ENCODE results near the gene HSPG2.

HSPG2 gene

DNA sequence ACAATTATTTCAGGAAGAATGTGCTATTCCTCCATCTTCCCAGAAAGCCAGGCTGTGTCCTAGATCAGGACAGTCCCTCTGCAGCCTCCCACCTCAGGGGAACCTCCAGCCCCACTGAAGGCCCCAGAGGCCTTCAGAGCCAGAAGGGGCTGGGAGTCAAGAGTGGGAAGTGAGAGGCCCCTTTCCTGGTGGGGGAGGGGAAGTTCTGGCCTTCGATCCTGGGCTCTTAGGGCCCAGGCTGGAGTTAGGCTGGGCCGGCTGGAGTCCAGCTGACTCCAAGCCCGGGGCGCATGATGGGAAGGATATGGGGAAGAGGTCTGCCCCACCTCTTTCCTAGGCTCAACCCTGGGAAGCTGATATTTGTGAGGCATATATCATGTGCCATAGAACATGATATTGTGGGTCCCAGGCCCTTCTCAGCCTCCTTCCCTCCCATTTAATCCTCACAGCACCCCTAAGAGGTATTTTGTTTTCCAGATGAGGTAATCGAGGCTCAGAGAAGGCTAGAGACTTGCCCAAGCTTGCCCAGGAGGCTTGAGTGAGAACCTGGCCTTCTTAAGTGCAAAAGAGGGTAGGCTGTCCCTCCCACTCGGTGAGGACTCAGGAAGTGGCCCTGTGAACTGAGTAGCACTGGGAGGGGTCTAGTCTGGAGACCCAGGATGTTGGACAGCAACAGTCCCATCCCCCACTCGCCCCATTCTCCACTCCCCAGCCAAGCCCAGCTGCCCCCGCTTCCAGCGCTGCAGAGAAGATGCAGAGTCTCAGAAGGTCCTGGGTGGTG, 18.6 kb upstream of the HSPG2 start:
- no peaks in the 10 kb centered on the region for H3K27me3 ChIP-seq
- TF ChIP-seq, protein P1, sequence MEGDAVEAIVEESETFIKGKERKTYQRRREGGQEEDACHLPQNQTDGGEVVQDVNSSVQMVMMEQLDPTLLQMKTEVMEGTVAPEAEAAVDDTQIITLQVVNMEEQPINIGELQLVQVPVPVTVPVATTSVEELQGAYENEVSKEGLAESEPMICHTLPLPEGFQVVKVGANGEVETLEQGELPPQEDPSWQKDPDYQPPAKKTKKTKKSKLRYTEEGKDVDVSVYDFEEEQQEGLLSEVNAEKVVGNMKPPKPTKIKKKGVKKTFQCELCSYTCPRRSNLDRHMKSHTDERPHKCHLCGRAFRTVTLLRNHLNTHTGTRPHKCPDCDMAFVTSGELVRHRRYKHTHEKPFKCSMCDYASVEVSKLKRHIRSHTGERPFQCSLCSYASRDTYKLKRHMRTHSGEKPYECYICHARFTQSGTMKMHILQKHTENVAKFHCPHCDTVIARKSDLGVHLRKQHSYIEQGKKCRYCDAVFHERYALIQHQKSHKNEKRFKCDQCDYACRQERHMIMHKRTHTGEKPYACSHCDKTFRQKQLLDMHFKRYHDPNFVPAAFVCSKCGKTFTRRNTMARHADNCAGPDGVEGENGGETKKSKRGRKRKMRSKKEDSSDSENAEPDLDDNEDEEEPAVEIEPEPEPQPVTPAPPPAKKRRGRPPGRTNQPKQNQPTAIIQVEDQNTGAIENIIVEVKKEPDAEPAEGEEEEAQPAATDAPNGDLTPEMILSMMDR (IDR thresholded peaks at IDR 0.05; ENCODE audit: low read depth, low read length), result no peak
- no peak overlapping the region for H3K4me3 ChIP-seq (ENCODE audit: low read depth, low read length)
- no peaks in the 10 kb centered on the region for H3K36me3 ChIP-seq
- no peaks in the 10 kb centered on the region for H3K9me3 ChIP-seq
- H3K4me1 ChIP-seq, result peaks cover 7% of the 10 kb centered on the region
- DNase-seq, result no peak

DNA sequence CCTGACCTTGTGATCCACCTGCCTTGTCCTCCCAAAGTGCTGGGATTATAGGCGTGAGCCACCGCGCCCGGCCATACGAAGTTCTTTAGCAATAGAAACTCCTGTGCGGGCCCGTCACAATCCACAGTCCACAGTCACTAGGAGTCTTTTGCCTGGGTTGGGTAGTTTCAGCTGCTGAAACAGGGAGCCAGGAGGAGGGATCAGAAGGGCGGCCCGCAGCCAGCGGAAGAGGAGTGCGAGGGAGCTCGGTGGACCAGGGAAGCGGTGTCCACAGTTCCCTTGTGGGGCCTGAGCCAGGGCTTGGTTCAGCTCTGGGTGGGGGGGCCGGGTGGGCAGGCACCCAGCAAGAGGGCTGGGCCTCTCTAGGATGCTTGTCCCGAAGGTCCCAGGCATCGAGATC, 17.9 kb upstream of the HSPG2 start:
- no peak overlapping the region for H3K4me3 ChIP-seq (ENCODE audit: low read depth, low read length)
- H3K4me1 ChIP-seq, result peaks cover 7% of the 10 kb centered on the region
- H3K36me3 ChIP-seq, result no peaks in the 10 kb centered on the region
- H3K9me3 ChIP-seq, result no peaks in the 10 kb centered on the region
- no peak for DNase-seq
- TF ChIP-seq, protein P1 (IDR thresholded peaks at IDR 0.05; ENCODE audit: low read depth, low read length), result no peak
- no peaks in the 10 kb centered on the region for H3K27me3 ChIP-seq

DNA sequence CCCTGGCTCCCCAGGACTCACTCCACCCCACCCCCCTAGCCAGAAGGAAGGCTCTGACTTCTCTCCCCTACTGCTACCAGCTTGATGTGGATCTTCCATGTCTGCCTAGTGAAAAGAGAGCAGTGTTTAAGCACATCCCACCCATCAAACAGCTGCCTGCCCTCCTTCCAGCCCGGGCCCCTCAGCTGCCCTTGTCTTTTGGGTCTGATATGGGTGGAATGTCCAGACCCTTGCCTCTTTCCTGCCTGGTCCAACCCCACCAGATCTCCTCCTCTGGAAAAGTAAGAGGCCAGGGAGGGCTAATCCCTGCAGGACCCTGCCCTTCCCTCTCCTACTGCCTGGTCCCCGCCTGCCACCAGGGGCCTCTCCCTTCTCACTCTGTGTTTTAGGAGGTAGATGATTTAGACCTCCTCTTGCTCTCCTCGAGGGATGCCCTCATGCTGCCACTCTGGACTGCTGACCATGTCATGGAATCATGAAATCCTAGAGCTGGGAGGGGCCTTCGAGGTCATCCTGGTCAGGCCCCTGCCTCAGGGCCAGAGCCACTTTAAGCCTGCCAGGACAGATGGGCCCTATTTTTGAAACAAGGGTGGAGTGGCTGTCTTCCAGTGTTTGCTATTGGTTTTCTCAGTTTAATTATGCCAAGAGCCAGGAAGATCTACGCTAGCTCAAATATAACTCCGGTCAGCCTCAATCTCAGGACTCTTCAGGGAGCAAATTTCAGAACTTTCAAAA, 15.8 kb upstream of the HSPG2 start:
- no peak overlapping the region for H3K4me3 ChIP-seq (ENCODE audit: low read depth, low read length)
- no peak for DNase-seq

DNA sequence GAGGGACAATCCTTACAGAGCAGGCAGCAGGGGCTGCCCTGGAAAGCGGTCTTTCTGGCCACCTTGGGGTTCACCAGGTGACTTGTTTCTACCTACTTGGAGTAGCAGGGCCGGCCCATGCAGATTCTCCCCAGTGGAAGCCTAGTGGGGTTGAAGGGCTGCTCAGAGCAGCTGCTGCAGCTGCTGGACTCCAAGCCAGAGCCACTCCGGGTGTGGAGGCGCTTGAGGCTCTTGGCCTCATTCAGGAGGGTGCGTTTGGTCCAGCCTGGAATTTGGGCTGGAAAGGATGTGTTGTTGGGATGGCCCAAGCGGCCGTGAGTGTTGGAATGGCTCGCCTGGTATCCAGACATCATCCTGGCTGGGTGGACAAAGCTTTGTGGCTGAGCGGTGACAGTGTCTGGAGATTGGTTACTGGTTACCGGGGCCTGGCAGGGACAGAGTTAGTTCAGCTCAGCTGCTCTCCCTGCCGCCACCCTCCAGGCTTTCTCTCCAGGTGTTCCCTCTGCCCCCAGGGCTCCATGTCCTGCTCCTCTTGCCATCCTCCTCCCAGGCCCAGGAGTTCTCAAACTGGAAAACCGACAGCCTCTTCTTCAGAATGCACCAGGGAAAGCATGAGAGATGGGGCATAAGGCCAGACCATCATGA, 14.2 kb upstream of the HSPG2 start:
- Histone ChIP-seq H3K36me3 (no peaks in the 10 kb centered on the region), H3K9me3 (no peaks in the 10 kb centered on the region), H3K27me3 (no peaks in the 10 kb centered on the region), H3K4me3 (ENCODE audit: low read depth, low read length) (no peak overlapping the region), H3K4me1 (no peaks in the 10 kb centered on the region)
- no peak for DNase-seq
- TF ChIP-seq, protein P1 (IDR thresholded peaks at IDR 0.05; ENCODE audit: low read depth, low read length), result no peak

More for the DNA sequence above, 15.8 kb upstream of the HSPG2 start:
- H3K36me3 ChIP-seq, result no peaks in the 10 kb centered on the region
- no peaks in the 10 kb centered on the region for H3K9me3 ChIP-seq
- TF ChIP-seq, protein P1 (IDR thresholded peaks at IDR 0.05; ENCODE audit: low read depth, low read length), result no peak
- no peaks in the 10 kb centered on the region for H3K27me3 ChIP-seq
- peaks cover 7% of the 10 kb centered on the region for H3K4me1 ChIP-seq

DNA sequence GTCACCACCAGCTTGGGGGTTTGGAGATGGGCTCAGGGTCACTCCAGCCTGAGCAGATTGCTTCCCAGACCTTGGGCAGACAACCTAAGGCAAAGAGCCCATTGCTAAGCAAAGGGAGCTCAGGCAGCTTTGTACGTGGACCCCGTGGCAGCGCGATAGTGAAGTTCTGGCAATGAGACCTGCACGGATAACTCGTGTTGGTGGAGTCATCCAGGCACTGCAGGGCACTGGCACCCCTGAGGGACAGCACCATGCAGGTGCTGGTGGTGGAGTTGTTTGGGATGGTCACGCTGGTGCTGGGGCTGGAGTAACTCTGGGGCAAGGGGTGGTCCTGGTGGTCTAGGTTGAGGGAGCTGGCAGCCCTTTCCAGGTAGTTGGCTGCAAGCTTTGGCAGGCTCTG, 13.6 kb upstream of the HSPG2 start:
- no peaks in the 10 kb centered on the region for H3K4me1 ChIP-seq
- no peaks in the 10 kb centered on the region for H3K27me3 ChIP-seq
- TF ChIP-seq, protein P1 (IDR thresholded peaks at IDR 0.05; ENCODE audit: low read depth, low read length), result no peak
- H3K36me3 ChIP-seq, result no peaks in the 10 kb centered on the region
- no peak overlapping the region for H3K4me3 ChIP-seq (ENCODE audit: low read depth, low read length)
- no peak for DNase-seq
- H3K9me3 ChIP-seq, result no peaks in the 10 kb centered on the region
